DND-41 (cell line): ENCODE data around the gene STON2.

ENCODE experiments used
- ATAC-seq: fragments of 200-7000 bp; cut with Tn5 transposase; 3 replicates; pipeline ENCODE4 v1.9.1; 2021; ENCODE audit warnings: low read depth; ENCODE audit not compliant: insufficient read depth
- DNase-seq: peaks from one replicate; pipeline ENCODE4 v3.0.0-alpha.2; 2020
- H2AFZ ChIP-seq: 2 replicates; pipeline ENCODE4 v1.6.0; 2012; ENCODE audit warnings: low read depth, low read length
- H3K27ac ChIP-seq: 2 replicates; pipeline ENCODE4 v1.5.1; 2012; ENCODE audit warnings: low read length, inconsistent platforms
- H3K27me3 ChIP-seq: fragments of 200-600 bp; sonication (generic); 2 replicates; pipeline ENCODE4 v1.6.0; 2012; ENCODE audit warnings: low read length, mild to moderate bottlenecking, inconsistent platforms; ENCODE audit not compliant: insufficient read depth, poor library complexity
- H3K36me3 ChIP-seq: 2 replicates; pipeline ENCODE4 v1.5.1; 2012; ENCODE audit warnings: low read length, inconsistent platforms; ENCODE audit not compliant: insufficient read depth
- H3K4me1 ChIP-seq: 2 replicates; pipeline ENCODE4 v1.5.1; 2012; ENCODE audit warnings: mild to moderate bottlenecking, low read length; ENCODE audit not compliant: insufficient read depth
- H3K4me2 ChIP-seq: 2 replicates; pipeline ENCODE4 v1.6.0; 2012; ENCODE audit warnings: mild to moderate bottlenecking, moderate library complexity, low read length, inconsistent platforms; ENCODE audit not compliant: insufficient read depth
- H3K4me3 ChIP-seq, 2 experiments: fragments of 200-600 bp in 1 of 2; shearing (Covaris generic) in 1 of 2; 2 replicates each; pipeline ENCODE4 v1.5.1; 2012 to 2016; ENCODE audit warnings: inconsistent platforms in 2 of 2, low read length in 2 of 2, mild to moderate bottlenecking in 2 of 2, low read depth in 1 of 2, moderate library complexity in 1 of 2
- H3K79me2 ChIP-seq: 2 replicates; pipeline ENCODE4 v1.6.0; 2012; ENCODE audit warnings: low read length, inconsistent platforms; ENCODE audit not compliant: insufficient read depth
- H3K9ac ChIP-seq: 2 replicates; pipeline ENCODE4 v1.6.0; 2012; ENCODE audit warnings: low read depth, mild to moderate bottlenecking, inconsistent platforms, low read length, moderate library complexity
- H3K9me3 ChIP-seq: 2 replicates; pipeline ENCODE4 v1.5.1; 2012; ENCODE audit warnings: low read length, moderate library complexity, mild to moderate bottlenecking, inconsistent platforms; ENCODE audit not compliant: insufficient read depth, severe bottlenecking
- H4K20me1 ChIP-seq: 2 replicates; pipeline ENCODE4 v1.6.0; 2012; ENCODE audit warnings: low read length; ENCODE audit not compliant: insufficient read depth
- CTCF ChIP-seq: IDR thresholded peaks from 2 replicates; pipeline ENCODE4 v1.5.1; 2012; ENCODE audit warnings: borderline replicate concordance, low read length, moderate library complexity, mild to moderate bottlenecking; ENCODE audit not compliant: poor library complexity, severe bottlenecking; ENCODE audit errors: extremely low read depth
- EZH2 ChIP-seq: IDR thresholded peaks from 3 replicates; pipeline ENCODE4 v1.6.1; 2012; ENCODE audit warnings: borderline replicate concordance, low read depth, mild to moderate bottlenecking, moderate library complexity, low read length, inconsistent platforms; ENCODE audit not compliant: severe bottlenecking

Gene STON2

GRCh38 chr14:81330619-81331122 lies 69.5 kb downstream of the STON2 start:
- DNase-seq (no peak), ATAC-seq (no peak)
- Histone ChIP-seq H3K4me2 (no peak overlapping the region), H3K27ac (no peak overlapping the region), H3K4me1 (no peaks in the 10 kb centered on the region), H3K9me3 (no peaks in the 10 kb centered on the region), H3K27me3 (peaks cover 4% of the 10 kb centered on the region), H3K36me3 (no peaks in the 10 kb centered on the region), H3K79me2 (no peaks in the 10 kb centered on the region), H2AFZ (no peak overlapping the region), H3K9ac (no peak overlapping the region), H4K20me1 (no peaks in the 10 kb centered on the region), H3K4me3 (no peak overlapping the region)
- TF ChIP-seq EZH2 (no peak), CTCF (no peak)

GRCh38 chr14:81329640-81330381 lies 70.3 kb downstream of the STON2 start:
- ATAC-seq (no peak), DNase-seq (no peak)
- no peak overlapping the region for H3K9ac ChIP-seq
- no peaks in the 10 kb centered on the region for H3K36me3 ChIP-seq
- H3K27ac ChIP-seq: no peak overlapping the region
- H4K20me1 ChIP-seq: no peaks in the 10 kb centered on the region
- peaks cover 8% of the 10 kb centered on the region for H3K27me3 ChIP-seq
- H3K4me3 ChIP-seq: no peak overlapping the region
- H3K9me3 ChIP-seq: no peaks in the 10 kb centered on the region
- H3K4me1 ChIP-seq: no peaks in the 10 kb centered on the region
- no peak overlapping the region for H3K4me2 ChIP-seq
- H2AFZ ChIP-seq: no peak overlapping the region
- H3K79me2 ChIP-seq: no peaks in the 10 kb centered on the region
- no peak for TF ChIP-seq CTCF
- TF ChIP-seq EZH2: no peak

GRCh38 chr14:81326451-81326850 lies 73.7 kb downstream of the STON2 start:
- Histone ChIP-seq H3K4me2 (no peak overlapping the region), H3K27ac (no peak overlapping the region), H3K27me3 (peaks cover 8% of the 10 kb centered on the region), H2AFZ (no peak overlapping the region), H3K36me3 (no peaks in the 10 kb centered on the region), H3K9ac (no peak overlapping the region), H4K20me1 (no peaks in the 10 kb centered on the region), H3K4me3 (no peak overlapping the region), H3K4me1 (no peaks in the 10 kb centered on the region), H3K79me2 (no peaks in the 10 kb centered on the region), H3K9me3 (no peaks in the 10 kb centered on the region)
- TF ChIP-seq CTCF (no peak), EZH2 (no peak)
- ATAC-seq (no peak), DNase-seq (no peak)
